Measurements from ENCODE around the gene WNT4. TPM values are rescaled to one million over a fixed set of nuclear protein-coding genes. Genes with fewer than 3 reads are reported as not detected.

WNT4 gene
- total RNA-seq, 1 experiment from 2014 or later, result 1.5 TPM

DNA sequence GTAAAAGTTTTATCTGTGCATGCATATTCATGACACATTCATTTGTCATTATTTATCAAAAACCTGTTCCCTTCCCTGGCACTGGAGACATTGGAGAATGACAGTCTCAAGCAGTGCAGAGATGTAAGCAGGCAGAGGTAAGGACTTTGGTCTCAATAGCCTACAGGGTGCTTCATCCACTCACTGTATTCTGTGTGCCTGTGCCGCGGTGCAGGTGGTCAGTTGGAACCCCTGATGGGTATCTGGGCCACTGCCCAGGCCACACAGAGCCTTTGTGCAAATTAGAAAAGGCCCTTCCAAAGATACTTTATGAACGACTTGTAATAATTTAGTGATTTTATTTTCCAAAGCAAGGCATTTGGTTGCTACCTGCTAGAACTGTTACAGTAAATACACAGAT, 46.4 kb downstream of the WNT4 start:
- Histone ChIP-seq H3K36me3 (ENCODE audit: control insufficient read depth in 1 of 2, insufficient read depth in 2 of 2, low read length in 2 of 2) (peaks cover 0 to 15% of the 10 kb centered on the region in 2 experiments; a peak in 3 of 4 replicates), H3K4me1 (ENCODE audit: control insufficient read depth in 1 of 2, insufficient read depth in 2 of 2, low read length in 2 of 2) (no peaks in the 10 kb centered on the region), H3K9me2 (ENCODE audit: insufficient read depth) (no peaks in the 10 kb centered on the region), H3K4me3 (replicated peaks in 1 of 2; ENCODE audit: low read depth in 1 of 2, low read length in 2 of 2) (no peak overlapping the region), H3K9ac (ENCODE audit: low read length) (no peak overlapping the region), H3K27me3 (ENCODE audit: insufficient read depth, low read length) (no peaks in the 10 kb centered on the region), H3K27ac (ENCODE audit: low read depth, low read length) (no peak overlapping the region), H3K9me3 (ENCODE audit: control insufficient read depth in 1 of 2, insufficient read depth in 1 of 2, low read depth in 1 of 2, low read length in 2 of 2) (no peaks in the 10 kb centered on the region), H3K4me2 (ENCODE audit: low read length) (no peak overlapping the region), H2AFZ (ENCODE audit: low read depth, low read length, poor library complexity, severe bottlenecking) (no peak overlapping the region), H3K79me2 (ENCODE audit: insufficient read depth, low read length) (peaks cover 73% of the 10 kb centered on the region), H4K20me1 (ENCODE audit: insufficient read depth) (peaks cover 12% of the 10 kb centered on the region)
- ChIA-PET RAD21 (ENCODE audit: low non-redundant PET in 1 of 2, low total read pairs in 2 of 2, uncharacterized antibody in 2 of 2, unreplicated experiment in 2 of 2) (no interaction called here), POLR2A (no interaction called here), CTCF (no interaction called here)
- BruUV-seq (replicated peaks), result no TSS peak
- no peak for ATAC-seq
- no peak for DNase-seq (ENCODE audit: low read depth, low spot score)
- TF ChIP-seq RAD21 (IDR thresholded peaks at IDR 0.05; ENCODE audit: low read depth) (no peak), SP1 (IDR thresholded peaks at IDR 0.05; ENCODE audit: low read depth) (no peak), CBX3 (IDR thresholded peaks at IDR 0.05; ENCODE audit: low read depth) (no peak), SRF (IDR thresholded peaks at IDR 0.05; ENCODE audit: low read depth) (no peak), EGR1 (IDR thresholded peaks at IDR 0.05; ENCODE audit: low read depth) (no peak), TCF7L2 (IDR thresholded peaks at IDR 0.05; ENCODE audit: borderline replicate concordance, extremely low read depth, insufficient read depth, insufficient read length) (no peak), YY1 (IDR thresholded peaks at IDR 0.05; ENCODE audit: extremely low read depth, insufficient replicate concordance, low read depth, low read length) (no peak), POLR2AphosphoS5 (IDR thresholded peaks at IDR 0.05; ENCODE audit: low read depth, low read length) (no peak)
- TF ChIP-seq, protein P1, sequence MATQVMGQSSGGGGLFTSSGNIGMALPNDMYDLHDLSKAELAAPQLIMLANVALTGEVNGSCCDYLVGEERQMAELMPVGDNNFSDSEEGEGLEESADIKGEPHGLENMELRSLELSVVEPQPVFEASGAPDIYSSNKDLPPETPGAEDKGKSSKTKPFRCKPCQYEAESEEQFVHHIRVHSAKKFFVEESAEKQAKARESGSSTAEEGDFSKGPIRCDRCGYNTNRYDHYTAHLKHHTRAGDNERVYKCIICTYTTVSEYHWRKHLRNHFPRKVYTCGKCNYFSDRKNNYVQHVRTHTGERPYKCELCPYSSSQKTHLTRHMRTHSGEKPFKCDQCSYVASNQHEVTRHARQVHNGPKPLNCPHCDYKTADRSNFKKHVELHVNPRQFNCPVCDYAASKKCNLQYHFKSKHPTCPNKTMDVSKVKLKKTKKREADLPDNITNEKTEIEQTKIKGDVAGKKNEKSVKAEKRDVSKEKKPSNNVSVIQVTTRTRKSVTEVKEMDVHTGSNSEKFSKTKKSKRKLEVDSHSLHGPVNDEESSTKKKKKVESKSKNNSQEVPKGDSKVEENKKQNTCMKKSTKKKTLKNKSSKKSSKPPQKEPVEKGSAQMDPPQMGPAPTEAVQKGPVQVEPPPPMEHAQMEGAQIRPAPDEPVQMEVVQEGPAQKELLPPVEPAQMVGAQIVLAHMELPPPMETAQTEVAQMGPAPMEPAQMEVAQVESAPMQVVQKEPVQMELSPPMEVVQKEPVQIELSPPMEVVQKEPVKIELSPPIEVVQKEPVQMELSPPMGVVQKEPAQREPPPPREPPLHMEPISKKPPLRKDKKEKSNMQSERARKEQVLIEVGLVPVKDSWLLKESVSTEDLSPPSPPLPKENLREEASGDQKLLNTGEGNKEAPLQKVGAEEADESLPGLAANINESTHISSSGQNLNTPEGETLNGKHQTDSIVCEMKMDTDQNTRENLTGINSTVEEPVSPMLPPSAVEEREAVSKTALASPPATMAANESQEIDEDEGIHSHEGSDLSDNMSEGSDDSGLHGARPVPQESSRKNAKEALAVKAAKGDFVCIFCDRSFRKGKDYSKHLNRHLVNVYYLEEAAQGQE (IDR thresholded peaks at IDR 0.05; ENCODE audit: low read depth), result no peak
- TF ChIP-seq, protein P2, sequence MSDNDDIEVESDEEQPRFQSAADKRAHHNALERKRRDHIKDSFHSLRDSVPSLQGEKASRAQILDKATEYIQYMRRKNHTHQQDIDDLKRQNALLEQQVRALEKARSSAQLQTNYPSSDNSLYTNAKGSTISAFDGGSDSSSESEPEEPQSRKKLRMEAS (IDR thresholded peaks at IDR 0.05), result no peak
- TF ChIP-seq, protein P3, sequence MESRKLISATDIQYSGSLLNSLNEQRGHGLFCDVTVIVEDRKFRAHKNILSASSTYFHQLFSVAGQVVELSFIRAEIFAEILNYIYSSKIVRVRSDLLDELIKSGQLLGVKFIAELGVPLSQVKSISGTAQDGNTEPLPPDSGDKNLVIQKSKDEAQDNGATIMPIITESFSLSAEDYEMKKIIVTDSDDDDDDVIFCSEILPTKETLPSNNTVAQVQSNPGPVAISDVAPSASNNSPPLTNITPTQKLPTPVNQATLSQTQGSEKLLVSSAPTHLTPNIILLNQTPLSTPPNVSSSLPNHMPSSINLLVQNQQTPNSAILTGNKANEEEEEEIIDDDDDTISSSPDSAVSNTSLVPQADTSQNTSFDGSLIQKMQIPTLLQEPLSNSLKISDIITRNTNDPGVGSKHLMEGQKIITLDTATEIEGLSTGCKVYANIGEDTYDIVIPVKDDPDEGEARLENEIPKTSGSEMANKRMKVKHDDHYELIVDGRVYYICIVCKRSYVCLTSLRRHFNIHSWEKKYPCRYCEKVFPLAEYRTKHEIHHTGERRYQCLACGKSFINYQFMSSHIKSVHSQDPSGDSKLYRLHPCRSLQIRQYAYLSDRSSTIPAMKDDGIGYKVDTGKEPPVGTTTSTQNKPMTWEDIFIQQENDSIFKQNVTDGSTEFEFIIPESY (IDR thresholded peaks at IDR 0.05; ENCODE audit: extremely low read depth, insufficient replicate concordance, low read length), result no peak
- TF ChIP-seq, protein P4, sequence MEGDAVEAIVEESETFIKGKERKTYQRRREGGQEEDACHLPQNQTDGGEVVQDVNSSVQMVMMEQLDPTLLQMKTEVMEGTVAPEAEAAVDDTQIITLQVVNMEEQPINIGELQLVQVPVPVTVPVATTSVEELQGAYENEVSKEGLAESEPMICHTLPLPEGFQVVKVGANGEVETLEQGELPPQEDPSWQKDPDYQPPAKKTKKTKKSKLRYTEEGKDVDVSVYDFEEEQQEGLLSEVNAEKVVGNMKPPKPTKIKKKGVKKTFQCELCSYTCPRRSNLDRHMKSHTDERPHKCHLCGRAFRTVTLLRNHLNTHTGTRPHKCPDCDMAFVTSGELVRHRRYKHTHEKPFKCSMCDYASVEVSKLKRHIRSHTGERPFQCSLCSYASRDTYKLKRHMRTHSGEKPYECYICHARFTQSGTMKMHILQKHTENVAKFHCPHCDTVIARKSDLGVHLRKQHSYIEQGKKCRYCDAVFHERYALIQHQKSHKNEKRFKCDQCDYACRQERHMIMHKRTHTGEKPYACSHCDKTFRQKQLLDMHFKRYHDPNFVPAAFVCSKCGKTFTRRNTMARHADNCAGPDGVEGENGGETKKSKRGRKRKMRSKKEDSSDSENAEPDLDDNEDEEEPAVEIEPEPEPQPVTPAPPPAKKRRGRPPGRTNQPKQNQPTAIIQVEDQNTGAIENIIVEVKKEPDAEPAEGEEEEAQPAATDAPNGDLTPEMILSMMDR (IDR thresholded peaks at IDR 0.05 in 2 of 3, conservative IDR thresholded peaks at IDR 0.05 in 1 of 3; ENCODE audit: borderline replicate concordance in 1 of 3, insufficient read depth in 1 of 3, low read depth in 2 of 3, low read length in 2 of 3), result no peak
- intact Hi-C loops (cut with micrococcal nuclease), result no loop called here

Measured in HCT116 (cell line).